Measurements from ENCODE around the gene CDKN2C. TPM values are rescaled to one million over a fixed set of nuclear protein-coding genes. Genes with fewer than 3 reads are reported as not detected.
"Not testable (repeated sequence)": the region's sequence is repeated elsewhere in the genome, so short reads cannot be mapped to it uniquely, and the experiment has no call there.

CDKN2C gene
- total and polyA plus RNA-seq, 3 donors from 2014 or later: 7.4 to 9.5 (median 8.8) TPM

GRCh38 chr1:50949286-50949982, 20.6 kb upstream of the CDKN2C start:
- Histone ChIP-seq H3K27ac (no peak overlapping the region), H3K9me3 (no peaks in the 10 kb centered on the region), H3K36me3 (ENCODE audit: low read depth, missing control alignments) (no peaks in the 10 kb centered on the region), H3K4me1 (no peaks in the 10 kb centered on the region), H3K27me3 (no peaks in the 10 kb centered on the region), H3K4me3 (no peak overlapping the region)
- intact Hi-C loops (cut with DNase I; ENCODE audit: low total_unique reads): no loop called here
- WGBS, 2 donors: 92 to 95% methylated on average over 9 of the region's 9 CpGs
- no peak for TF ChIP-seq POLR2A (IDR thresholded peaks at IDR 0.05)
- TF ChIP-seq, protein P1, sequence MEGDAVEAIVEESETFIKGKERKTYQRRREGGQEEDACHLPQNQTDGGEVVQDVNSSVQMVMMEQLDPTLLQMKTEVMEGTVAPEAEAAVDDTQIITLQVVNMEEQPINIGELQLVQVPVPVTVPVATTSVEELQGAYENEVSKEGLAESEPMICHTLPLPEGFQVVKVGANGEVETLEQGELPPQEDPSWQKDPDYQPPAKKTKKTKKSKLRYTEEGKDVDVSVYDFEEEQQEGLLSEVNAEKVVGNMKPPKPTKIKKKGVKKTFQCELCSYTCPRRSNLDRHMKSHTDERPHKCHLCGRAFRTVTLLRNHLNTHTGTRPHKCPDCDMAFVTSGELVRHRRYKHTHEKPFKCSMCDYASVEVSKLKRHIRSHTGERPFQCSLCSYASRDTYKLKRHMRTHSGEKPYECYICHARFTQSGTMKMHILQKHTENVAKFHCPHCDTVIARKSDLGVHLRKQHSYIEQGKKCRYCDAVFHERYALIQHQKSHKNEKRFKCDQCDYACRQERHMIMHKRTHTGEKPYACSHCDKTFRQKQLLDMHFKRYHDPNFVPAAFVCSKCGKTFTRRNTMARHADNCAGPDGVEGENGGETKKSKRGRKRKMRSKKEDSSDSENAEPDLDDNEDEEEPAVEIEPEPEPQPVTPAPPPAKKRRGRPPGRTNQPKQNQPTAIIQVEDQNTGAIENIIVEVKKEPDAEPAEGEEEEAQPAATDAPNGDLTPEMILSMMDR (IDR thresholded peaks at IDR 0.05): no peak
- no peak for DNase-seq

GRCh38 chr1:50950396-50950795, 19.6 kb upstream of the CDKN2C start:
- WGBS, 2 donors: 85 to 100% methylated on average over 1 of the region's 1 CpG
- no peak for DNase-seq
- Histone ChIP-seq H3K9me3 (no peaks in the 10 kb centered on the region), H3K4me1 (no peaks in the 10 kb centered on the region), H3K4me3 (no peak overlapping the region), H3K27me3 (no peaks in the 10 kb centered on the region), H3K36me3 (ENCODE audit: low read depth, missing control alignments) (no peaks in the 10 kb centered on the region), H3K27ac (no peak overlapping the region)
- TF ChIP-seq, protein P1 (IDR thresholded peaks at IDR 0.05): no peak
- no peak for TF ChIP-seq POLR2A (IDR thresholded peaks at IDR 0.05)
- intact Hi-C loops (cut with DNase I; ENCODE audit: low total_unique reads): no loop called here

DNA sequence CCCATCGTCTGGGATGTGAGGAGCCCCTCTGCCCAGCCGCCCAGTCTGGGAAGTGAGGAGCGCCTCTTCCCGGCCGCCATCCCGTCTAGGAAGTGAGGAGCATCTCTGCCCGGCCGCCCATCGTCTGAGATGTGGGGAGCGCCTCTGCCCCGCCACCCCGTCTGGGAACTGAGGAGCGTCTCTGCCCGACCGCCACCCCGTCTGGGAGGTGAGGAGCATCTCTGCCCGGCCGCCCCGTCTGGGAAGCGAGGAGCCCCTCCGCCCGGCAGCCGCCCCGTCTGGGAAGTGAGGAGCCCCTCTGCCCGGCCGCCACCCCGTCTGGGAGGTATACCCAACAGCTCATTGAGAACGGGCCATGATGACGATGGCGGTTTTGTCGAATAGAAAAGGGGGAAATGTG, 17.5 kb upstream of the CDKN2C start:
- H3K4me3 ChIP-seq; H3K9me3 ChIP-seq; H3K27me3 ChIP-seq; H3K36me3 ChIP-seq (ENCODE audit: low read depth, missing control alignments); intact Hi-C loops (cut with DNase I; ENCODE audit: low total_unique reads); DNase-seq; H3K4me1 ChIP-seq; H3K27ac ChIP-seq: not testable (repeated sequence)
- WGBS, 2 donors: 89 to 93% methylated on average over 18 to 31 of the region's 31 CpGs

GRCh38 chr1:50955116-50955515, 14.9 kb upstream of the CDKN2C start:
- 42 to 65% methylated on average over 1 of the region's 1 CpG for WGBS, 2 donors
- Histone ChIP-seq H3K4me1 (peaks cover 3% of the 10 kb centered on the region), H3K9me3 (no peaks in the 10 kb centered on the region), H3K4me3 (no peak overlapping the region), H3K27ac (no peak overlapping the region), H3K36me3 (ENCODE audit: low read depth, missing control alignments) (no peaks in the 10 kb centered on the region), H3K27me3 (no peaks in the 10 kb centered on the region)
- TF ChIP-seq, protein P1 (IDR thresholded peaks at IDR 0.05): no peak
- TF ChIP-seq POLR2A (IDR thresholded peaks at IDR 0.05): no peak
- intact Hi-C loops (cut with DNase I; ENCODE audit: low total_unique reads): no loop called here
- DNase-seq: no peak

- H3K9me3 ChIP-seq: no peaks in the 10 kb centered on the region
- peak overlapping the region; percentile 43 to 84 for H3K27ac ChIP-seq
- H3K4me3 ChIP-seq: peak overlapping the region; percentile 69 to 79
- H3K36me3 ChIP-seq (ENCODE audit: low read depth, missing control alignments): no peaks in the 10 kb centered on the region
- peak; percentile 58 for DNase-seq
- intact Hi-C loops (cut with DNase I; ENCODE audit: low total_unique reads): no loop called here
- TF ChIP-seq POLR2A (IDR thresholded peaks at IDR 0.05): no peak
- TF ChIP-seq, protein P1 (IDR thresholded peaks at IDR 0.05): no peak
- peaks cover 3% of the 10 kb centered on the region for H3K4me1 ChIP-seq
- H3K27me3 ChIP-seq: no peaks in the 10 kb centered on the region
- 1% methylated on average over 30 to 36 of the region's 38 CpGs for WGBS, 2 donors
Observed at GRCh38 chr1:50959303-50959912, 10.6 kb upstream of the CDKN2C start.
